Endothelial cell of umbilical vein (primary cell): ENCODE results near the gene CD68. TPM values are rescaled to one million over a fixed set of nuclear protein-coding genes. Genes with fewer than 3 reads are reported as not detected.
A peak's percentile ranks its signal among the peaks of the same experiment; 100 is the strongest.

Experiments used
- BruUV-seq: library from RNA; stranded (reverse); fragments of 400-500 nt; replicated peaks from 2 replicates; lab custom pipeline; 2021; lab: Mats Ljungman, UMichigan
- CTCF ChIA-PET: fragments of 300-600, 350-600 bp; sonication (Branson Sonifier 250); formaldehyde crosslinking; loops from one replicate; lab custom pipeline; 2021; ENCODE audit warnings: antibody characterized with exemption, inconsistent platforms; lab: Charles Lee
- POLR2A ChIA-PET: fragments of 300-600, 350-600 bp; sonication (Branson Sonifier 250); formaldehyde crosslinking; loops from one replicate; lab custom pipeline; 2021; ENCODE audit warnings: antibody characterized with exemption, inconsistent platforms; lab: Charles Lee
- DNase-seq: peaks from one replicate; pipeline ENCODE4 v3.0.0-alpha.2; 2011; ENCODE audit warnings: low read depth, low spot score
- FAIRE-seq: peaks from 2 replicates; lab custom pipeline; 2011; peaks lifted over from hg19 to GRCh38; lab: Jason Lieb, UNC
- H2AFZ ChIP-seq: 2 replicates; pipeline ENCODE4 v1.6.0; 2012; ENCODE audit warnings: low read depth, low read length, control low read depth, inconsistent platforms
- H3K27ac ChIP-seq: 2 replicates; pipeline ENCODE4 v1.5.1; 2011; ENCODE audit warnings: low read depth, mild to moderate bottlenecking, control low read depth, low read length, moderate library complexity; ENCODE audit not compliant: insufficient read depth
- H3K27me3 ChIP-seq, 2 experiments: 2 replicates each; pipeline versions ENCODE4 v1.6.0 to v1.6.1; 2011; ENCODE audit warnings: low read length in 2 of 2, mixed read lengths in 1 of 2; ENCODE audit not compliant: control insufficient read depth in 2 of 2, insufficient read depth in 2 of 2
- H3K36me3 ChIP-seq, 2 experiments: 2 replicates in 1 of 2; 3 replicates in 1 of 2; pipeline ENCODE4 v1.5.1; 2011; ENCODE audit warnings: low read length in 2 of 2, mild to moderate bottlenecking in 1 of 2, moderate library complexity in 1 of 2; ENCODE audit not compliant: control insufficient read depth in 2 of 2, insufficient read depth in 2 of 2; ENCODE audit errors: extremely low read depth in 1 of 2
- H3K4me1 ChIP-seq: 3 replicates; pipeline ENCODE4 v1.5.1; 2011; ENCODE audit warnings: mild to moderate bottlenecking, low read length; ENCODE audit not compliant: control insufficient read depth, insufficient read depth; ENCODE audit errors: extremely low read depth
- H3K4me2 ChIP-seq: 2 replicates; pipeline ENCODE4 v1.6.1; 2011; ENCODE audit warnings: low read length, control low read depth, mixed read lengths; ENCODE audit not compliant: insufficient read depth
- H3K4me3 ChIP-seq, 3 experiments: fragments of 200-600 bp in 1 of 3; sonication (generic), shearing (Covaris generic) in 1 of 3; replicated peaks in 1 of 3; 2 replicates each; pipeline ENCODE4 v1.5.1; 2011 to 2016; ENCODE audit warnings: control low read depth in 3 of 3, low read length in 3 of 3, mild to moderate bottlenecking in 2 of 3, inconsistent platforms in 1 of 3, low read depth in 1 of 3, moderate library complexity in 1 of 3; ENCODE audit not compliant: insufficient read depth in 1 of 3
- H3K79me2 ChIP-seq: 2 replicates; pipeline ENCODE4 v1.6.0; 2012; ENCODE audit warnings: low read length, inconsistent platforms; ENCODE audit not compliant: control insufficient read depth, insufficient read depth
- H3K9ac ChIP-seq: replicated peaks from 2 replicates; pipeline ENCODE3; 2011; ENCODE audit warnings: low read length, control low read depth; ENCODE audit not compliant: insufficient read depth; ENCODE audit errors: extremely low read depth
- H3K9me1 ChIP-seq: replicated peaks from 3 replicates; pipeline ENCODE4 v1.6.0; 2011; ENCODE audit warnings: mild to moderate bottlenecking, low read length; ENCODE audit not compliant: control insufficient read depth, insufficient read depth; ENCODE audit errors: extremely low read depth
- H3K9me3 ChIP-seq: replicated peaks from 2 replicates; pipeline ENCODE4 v1.5.1; 2012; ENCODE audit warnings: low read length, inconsistent platforms; ENCODE audit not compliant: control insufficient read depth, insufficient read depth
- H4K20me1 ChIP-seq: replicated peaks from 2 replicates; pipeline ENCODE3; 2011; ENCODE audit warnings: mild to moderate bottlenecking, low read length; ENCODE audit not compliant: control insufficient read depth, insufficient read depth; ENCODE audit errors: extremely low read depth
- EZH2 ChIP-seq: IDR thresholded peaks from 2 replicates; pipeline ENCODE4 v1.6.1; 2012; ENCODE audit warnings: borderline replicate concordance, low read depth, mild to moderate bottlenecking, moderate library complexity, low read length, inconsistent platforms; ENCODE audit not compliant: severe bottlenecking
- FOS ChIP-seq: IDR thresholded peaks from 2 replicates; pipeline ENCODE4 v1.6.1; 2011; ENCODE audit warnings: mild to moderate bottlenecking, low read length, moderate library complexity, borderline replicate concordance; ENCODE audit not compliant: insufficient read depth
- MAX ChIP-seq: IDR thresholded peaks from 2 replicates; pipeline ENCODE4 v1.6.1; 2011; ENCODE audit not compliant: insufficient read depth, insufficient read length
- MYC ChIP-seq: IDR thresholded peaks from one replicate; pipeline ENCODE4 v1.6.1; 2011; ENCODE audit warnings: mild to moderate bottlenecking, low read depth, low read length
- POLR2AphosphoS5 ChIP-seq: IDR thresholded peaks from 2 replicates; pipeline ENCODE4 v1.6.1; 2012; ENCODE audit warnings: low read depth, mild to moderate bottlenecking, control low read depth, low read length, moderate library complexity; ENCODE audit not compliant: insufficient read depth
- dilution Hi-C: fragments of 300-500 bp; cut with MboI; formaldehyde crosslinking; loops from one replicate; pipeline ENCODE4 v1.15.0; 2019; ENCODE audit warnings: low sequenced_read_pairs; ENCODE audit not compliant: extremely low pct_ligation_motif_present
- intact Hi-C: fragments of 100-400 bp; cut with micrococcal nuclease; formaldehyde crosslinking; loops from one replicate; pipeline ENCODE4 v1.10.0; 2022
- polyA plus RNA-seq, 4 experiments: library from polyadenylated mRNA; depleted of rRNA in 3 of 4; stranded (reverse) in 3 of 4; unstranded in 1 of 4; fragments of >200 nt; gene quantifications; 2 replicates each; pipeline versions ENCODE4 v1.2.1 to v1.2.3, GENCODE V29; 2011 to 2012; ENCODE audit warnings: missing spikeins in 1 of 4
- total RNA-seq: library from RNA; stranded (reverse); gene quantifications from 2 replicates; pipeline ENCODE4 v1.2.3, GENCODE V29; 2021
- TF ChIP-seq, protein P1 (sequence below), 2 donors: IDR thresholded peaks; 1 replicate in 1 of 2; 2 replicates in 1 of 2; pipeline ENCODE4 v1.5.1; 2011; ENCODE audit warnings: low read length in 2 of 2, mild to moderate bottlenecking in 2 of 2, moderate library complexity in 2 of 2, control low read depth in 1 of 2, inconsistent platforms in 1 of 2, low read depth in 1 of 2; ENCODE audit not compliant: insufficient read depth in 1 of 2; ENCODE audit errors: extremely low read depth in 1 of 2

Gene CD68
- total and polyA plus RNA-seq, 2 donors (not counting 3 experiments of a cell fraction or from before 2014, with no cell fraction given): 2.9 to 30.8 TPM

GRCh38 chr17:7538050-7538449 is 41.4 kb upstream of the CD68 start:
- Histone ChIP-seq H3K9me3 (peaks cover 5% of the 10 kb centered on the region), H4K20me1 (no peaks in the 10 kb centered on the region), H3K27ac (no peak overlapping the region), H3K9me1 (no peaks in the 10 kb centered on the region), H3K9ac (no peak overlapping the region), H2AFZ (no peak overlapping the region), H3K4me1 (no peaks in the 10 kb centered on the region), H3K36me3 (no peaks in the 10 kb centered on the region), H3K79me2 (no peaks in the 10 kb centered on the region), H3K4me2 (no peak overlapping the region), H3K4me3 (no peak overlapping the region), H3K27me3 (peaks cover 0 to 5% of the 10 kb centered on the region in 2 experiments)
- ChIA-PET POLR2A (no interaction called here), CTCF (interaction anchor here (1.9 to 2.4 kb wide), 2 partner anchors 23 to 24 kb away, joined by 7 to 11 read pairs; partner anchors contain the start of gene SENP3)
- no peak for TF ChIP-seq FOS
- TF ChIP-seq, protein P1, sequence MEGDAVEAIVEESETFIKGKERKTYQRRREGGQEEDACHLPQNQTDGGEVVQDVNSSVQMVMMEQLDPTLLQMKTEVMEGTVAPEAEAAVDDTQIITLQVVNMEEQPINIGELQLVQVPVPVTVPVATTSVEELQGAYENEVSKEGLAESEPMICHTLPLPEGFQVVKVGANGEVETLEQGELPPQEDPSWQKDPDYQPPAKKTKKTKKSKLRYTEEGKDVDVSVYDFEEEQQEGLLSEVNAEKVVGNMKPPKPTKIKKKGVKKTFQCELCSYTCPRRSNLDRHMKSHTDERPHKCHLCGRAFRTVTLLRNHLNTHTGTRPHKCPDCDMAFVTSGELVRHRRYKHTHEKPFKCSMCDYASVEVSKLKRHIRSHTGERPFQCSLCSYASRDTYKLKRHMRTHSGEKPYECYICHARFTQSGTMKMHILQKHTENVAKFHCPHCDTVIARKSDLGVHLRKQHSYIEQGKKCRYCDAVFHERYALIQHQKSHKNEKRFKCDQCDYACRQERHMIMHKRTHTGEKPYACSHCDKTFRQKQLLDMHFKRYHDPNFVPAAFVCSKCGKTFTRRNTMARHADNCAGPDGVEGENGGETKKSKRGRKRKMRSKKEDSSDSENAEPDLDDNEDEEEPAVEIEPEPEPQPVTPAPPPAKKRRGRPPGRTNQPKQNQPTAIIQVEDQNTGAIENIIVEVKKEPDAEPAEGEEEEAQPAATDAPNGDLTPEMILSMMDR (IDR thresholded peaks at IDR 0.05; ENCODE audit: extremely low read depth in 1 of 2, insufficient read depth in 1 of 2, low read depth in 1 of 2, low read length in 2 of 2): no peak
- TF ChIP-seq POLR2AphosphoS5: no peak
- no peak for TF ChIP-seq EZH2
- DNase-seq (no peak), FAIRE-seq (no peak)
- no TSS peak for BruUV-seq
- intact Hi-C loops: no loop called here
- dilution Hi-C loops: no loop called here

DNA sequence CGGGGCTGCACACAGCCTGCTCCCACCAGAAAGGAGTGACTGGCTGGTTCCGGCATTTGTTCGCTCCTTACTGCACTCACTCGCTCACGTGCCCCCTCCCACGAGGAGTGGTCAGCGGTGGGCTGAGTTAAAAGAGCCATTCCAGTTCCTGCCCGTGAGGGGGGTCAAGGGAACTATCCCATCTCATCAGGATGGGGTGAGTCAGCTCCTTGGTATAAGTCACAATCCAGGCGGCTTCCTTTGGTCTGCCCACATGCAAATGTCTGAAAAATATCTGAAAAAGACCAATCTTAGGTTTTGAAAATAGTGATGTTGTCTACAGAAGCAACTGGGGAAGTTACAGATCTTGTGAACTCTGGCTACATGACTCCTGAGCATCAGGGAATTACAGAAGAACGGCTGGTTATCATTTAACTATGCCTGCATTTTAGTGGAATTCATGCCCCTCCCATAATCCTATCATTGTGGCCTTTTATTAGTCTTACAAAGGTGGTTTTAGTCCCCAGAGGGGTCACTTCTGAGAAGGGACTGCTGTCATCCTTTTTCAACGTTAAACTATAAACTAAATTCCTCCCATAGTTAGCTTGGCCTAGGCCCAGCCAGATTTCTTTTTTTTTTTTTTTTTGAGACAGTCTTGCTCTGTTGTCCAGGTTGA is 40.4 kb upstream of the CD68 start:
- DNase-seq: peak; percentile 21
- Histone ChIP-seq H3K27ac (no peak overlapping the region), H3K9ac (no peak overlapping the region), H4K20me1 (no peaks in the 10 kb centered on the region), H2AFZ (peak overlapping the region; percentile 17), H3K9me1 (no peaks in the 10 kb centered on the region), H3K79me2 (no peaks in the 10 kb centered on the region), H3K4me1 (no peaks in the 10 kb centered on the region), H3K4me2 (no peak overlapping the region), H3K27me3 (peaks cover 0 to 9% of the 10 kb centered on the region in 2 experiments), H3K9me3 (peaks cover 5% of the 10 kb centered on the region), H3K4me3 (no peak overlapping the region), H3K36me3 (no peaks in the 10 kb centered on the region)
- ChIA-PET CTCF (interaction anchor here (0.8 to 2.4 kb wide), 5 partner anchors 9 to 25 kb away, joined by 3 to 11 read pairs (median 4); partner anchors contain the start of genes SENP3 and TNFSF12), POLR2A (no interaction called here)
- intact Hi-C loops: no loop called here
- FAIRE-seq: no peak
- dilution Hi-C loops: no loop called here
- BruUV-seq: no TSS peak
- no peak for TF ChIP-seq MYC
- TF ChIP-seq, protein P1 (IDR thresholded peaks at IDR 0.05; ENCODE audit: extremely low read depth in 1 of 2, insufficient read depth in 1 of 2, low read depth in 1 of 2, low read length in 2 of 2): no peak
- no peak for TF ChIP-seq MAX
- TF ChIP-seq FOS: peak; percentile 67
